A673 (cell line): ENCODE results near the gene WBP2NL. TPM values are rescaled to one million over a fixed set of nuclear protein-coding genes. Genes with fewer than 3 reads are reported as not detected.

ENCODE experiments used
- BruUV-seq: library from RNA; stranded (reverse); fragments of 400-500 nt; replicated peaks from 2 replicates; lab custom pipeline; 2021; lab: Mats Ljungman, UMichigan
- CTCF ChIA-PET: fragments of 300-600 bp; sonication (Branson Sonifier 250); formaldehyde crosslinking; loops from one replicate; lab custom pipeline; 2022; ENCODE audit warnings: antibody characterized with exemption; lab: Charles Lee
- POLR2A ChIA-PET: fragments of 300-600 bp; sonication (Branson Sonifier 250); formaldehyde crosslinking; loops from one replicate; lab custom pipeline; 2022; ENCODE audit warnings: antibody characterized with exemption; ENCODE audit not compliant: low non-redundant PET; lab: Charles Lee
- DNase-seq: peaks from one replicate; pipeline ENCODE4 v3.0.0-alpha.2; 2015; ENCODE audit warnings: low spot score
- H3K27ac ChIP-seq: fragments of 200-600 bp; sonication (generic); 2 replicates; pipeline ENCODE4 v1.5.1; 2016; ENCODE audit warnings: mixed run types, low read depth, mild to moderate bottlenecking, mixed read lengths, antibody characterized with exemption, low read length; ENCODE audit not compliant: poor library complexity, severe bottlenecking
- H3K27me3 ChIP-seq: fragments of 200-600 bp; sonication (generic); replicated peaks from 2 replicates; pipeline ENCODE4 v1.6.1; 2017; ENCODE audit warnings: mixed run types, low read depth, mild to moderate bottlenecking, mixed read lengths, antibody characterized with exemption, low read length; ENCODE audit not compliant: insufficient read depth, poor library complexity
- H3K36me3 ChIP-seq: fragments of 200-600 bp; sonication (generic); 2 replicates; pipeline ENCODE4 v1.6.1; 2016; ENCODE audit warnings: mixed run types, mild to moderate bottlenecking, mixed read lengths, antibody characterized with exemption, low read length; ENCODE audit not compliant: insufficient read depth, poor library complexity, severe bottlenecking
- H3K4me1 ChIP-seq: fragments of 200-600 bp; sonication (generic); 2 replicates; pipeline ENCODE4 v1.6.1; 2017; ENCODE audit warnings: mixed run types, mild to moderate bottlenecking, mixed read lengths, antibody characterized with exemption, low read length; ENCODE audit not compliant: insufficient read depth, poor library complexity, severe bottlenecking
- H3K4me3 ChIP-seq: fragments of 200-600 bp; sonication (generic); 2 replicates; pipeline ENCODE4 v1.5.1; 2016; ENCODE audit warnings: low read depth, mixed run types, mild to moderate bottlenecking, mixed read lengths, low read length; ENCODE audit not compliant: poor library complexity, severe bottlenecking
- H3K9me3 ChIP-seq: fragments of 200-600 bp; sonication (generic); 2 replicates; pipeline ENCODE4 v1.6.1; 2016; ENCODE audit warnings: mixed run types, low read depth, mild to moderate bottlenecking, mixed read lengths, antibody characterized with exemption, low read length; ENCODE audit not compliant: poor library complexity, severe bottlenecking
- EZH2 ChIP-seq: fragments of 200-600 bp; sonication (generic); IDR thresholded peaks from 2 replicates; pipeline ENCODE4 v1.6.1; 2017; ENCODE audit warnings: borderline replicate concordance, low read depth, mild to moderate bottlenecking, mixed read lengths, antibody characterized with exemption, low read length; ENCODE audit not compliant: poor library complexity, severe bottlenecking
- intact Hi-C: fragments of 100-400 bp; cut with micrococcal nuclease; formaldehyde crosslinking; loops from one replicate; pipeline ENCODE4 v1.10.0; 2022; ENCODE audit not compliant: unreplicated experiment
- total RNA-seq: library from RNA; stranded (reverse); gene quantifications from 2 replicates; pipeline ENCODE4 v1.2.3, GENCODE V29; 2021
- TF ChIP-seq, protein P1 (sequence below): fragments of 300-800, 200-600 bp; sonication (generic); conservative IDR thresholded peaks from 2 replicates; pipeline ENCODE4 v1.5.1; 2017; ENCODE audit warnings: low read depth, mild to moderate bottlenecking, antibody characterized with exemption, low read length, moderate library complexity, mixed read lengths

Gene WBP2NL
- total RNA-seq, 1 experiment from 2014 or later: not detected

DNA sequence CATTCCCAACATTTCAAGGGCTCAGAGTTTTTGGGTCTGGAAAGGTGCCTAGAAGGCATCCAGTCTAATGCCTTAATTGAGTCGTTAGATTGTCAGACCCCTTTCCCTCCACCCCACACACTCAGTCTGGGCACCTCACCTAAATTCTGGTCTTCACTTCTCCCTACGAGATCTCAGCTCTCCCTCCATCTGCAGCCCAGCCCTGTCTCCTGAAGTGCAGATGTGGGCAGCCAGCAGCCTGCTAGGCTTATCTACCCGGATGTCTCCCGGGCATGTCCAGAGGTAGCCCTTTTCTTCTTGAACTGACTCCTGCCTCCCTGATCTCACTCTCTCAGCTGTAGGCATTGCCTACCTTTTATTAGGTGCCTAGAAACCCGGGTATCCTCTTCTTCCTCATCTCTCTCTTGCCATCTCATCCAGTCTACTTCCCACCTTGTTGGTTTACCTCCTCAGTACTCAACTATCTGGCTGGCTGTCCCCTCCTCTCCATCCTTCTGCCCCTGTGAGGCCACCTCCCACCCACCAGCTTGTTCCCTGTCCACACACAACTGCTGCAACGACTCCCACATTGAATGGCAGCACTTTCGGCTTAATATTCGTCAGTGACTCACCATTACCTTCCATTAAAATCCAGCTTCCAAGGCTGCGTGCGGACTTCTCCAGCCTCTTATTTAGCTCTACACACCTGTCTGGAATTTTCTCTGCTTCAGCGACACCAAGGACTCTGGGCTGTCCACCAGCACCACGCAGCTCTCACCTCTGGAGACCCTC lies 23.1 kb upstream of the WBP2NL start:
- H3K27me3 ChIP-seq: peaks cover 29% of the 10 kb centered on the region
- H3K4me3 ChIP-seq: no peak overlapping the region
- CTCF ChIA-PET: no interaction called here
- BruUV-seq: no TSS peak
- intact Hi-C loops: no loop called here
- POLR2A ChIA-PET: no interaction called here
- TF ChIP-seq, protein P1, sequence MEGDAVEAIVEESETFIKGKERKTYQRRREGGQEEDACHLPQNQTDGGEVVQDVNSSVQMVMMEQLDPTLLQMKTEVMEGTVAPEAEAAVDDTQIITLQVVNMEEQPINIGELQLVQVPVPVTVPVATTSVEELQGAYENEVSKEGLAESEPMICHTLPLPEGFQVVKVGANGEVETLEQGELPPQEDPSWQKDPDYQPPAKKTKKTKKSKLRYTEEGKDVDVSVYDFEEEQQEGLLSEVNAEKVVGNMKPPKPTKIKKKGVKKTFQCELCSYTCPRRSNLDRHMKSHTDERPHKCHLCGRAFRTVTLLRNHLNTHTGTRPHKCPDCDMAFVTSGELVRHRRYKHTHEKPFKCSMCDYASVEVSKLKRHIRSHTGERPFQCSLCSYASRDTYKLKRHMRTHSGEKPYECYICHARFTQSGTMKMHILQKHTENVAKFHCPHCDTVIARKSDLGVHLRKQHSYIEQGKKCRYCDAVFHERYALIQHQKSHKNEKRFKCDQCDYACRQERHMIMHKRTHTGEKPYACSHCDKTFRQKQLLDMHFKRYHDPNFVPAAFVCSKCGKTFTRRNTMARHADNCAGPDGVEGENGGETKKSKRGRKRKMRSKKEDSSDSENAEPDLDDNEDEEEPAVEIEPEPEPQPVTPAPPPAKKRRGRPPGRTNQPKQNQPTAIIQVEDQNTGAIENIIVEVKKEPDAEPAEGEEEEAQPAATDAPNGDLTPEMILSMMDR: no peak
- TF ChIP-seq EZH2: no peak
- DNase-seq: no peak
- peaks cover 12% of the 10 kb centered on the region for H3K4me1 ChIP-seq
- H3K27ac ChIP-seq: no peak overlapping the region
- H3K36me3 ChIP-seq: no peaks in the 10 kb centered on the region
- no peaks in the 10 kb centered on the region for H3K9me3 ChIP-seq

DNA sequence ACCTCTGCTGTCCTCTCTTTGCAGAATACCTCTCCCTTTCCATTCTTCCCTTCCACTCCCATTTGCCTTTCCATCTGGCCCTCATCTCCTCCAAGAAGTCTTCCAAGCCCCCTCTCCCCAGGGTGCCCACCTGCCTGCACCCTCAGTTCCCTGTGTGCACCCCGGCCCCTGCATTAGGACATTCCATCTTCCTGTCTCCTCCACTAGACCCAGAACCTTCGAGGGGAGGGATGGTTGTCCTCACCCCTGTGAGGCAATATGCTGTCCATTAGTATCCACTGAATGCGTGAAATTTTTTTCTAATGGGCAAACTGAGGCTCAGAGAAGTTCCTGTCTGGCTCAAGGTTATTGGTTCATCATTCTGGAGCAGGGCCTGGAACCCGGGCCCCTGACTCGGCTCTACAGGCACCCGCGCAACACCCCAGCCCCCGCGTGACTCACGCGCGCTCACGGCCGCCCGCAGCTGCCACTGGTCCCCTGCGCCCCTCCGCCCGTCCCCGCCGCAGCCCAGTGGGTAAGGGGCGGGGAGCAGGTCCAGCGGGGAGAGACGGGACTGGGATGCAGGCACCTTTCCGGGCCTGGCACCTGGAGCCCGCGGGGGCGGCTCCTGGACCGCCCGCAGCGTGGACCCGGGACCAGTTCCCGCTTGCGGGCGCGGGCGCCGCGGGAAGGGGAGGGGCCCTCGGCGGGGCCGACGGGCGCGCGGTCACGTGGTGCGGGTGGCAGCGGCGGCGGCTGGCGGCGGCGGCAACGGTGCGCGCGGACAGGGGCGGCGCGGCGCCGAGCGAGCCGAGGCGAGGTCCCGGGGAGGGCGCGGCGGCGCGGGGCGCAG lies 22.3 kb upstream of the WBP2NL start:
- DNase-seq: no peak
- ChIA-PET CTCF (no interaction called here), POLR2A (no interaction called here)
- Histone ChIP-seq H3K4me3 (peak overlapping the region; percentile 52), H3K27ac (no peak overlapping the region), H3K27me3 (peaks cover 29% of the 10 kb centered on the region), H3K36me3 (no peaks in the 10 kb centered on the region), H3K9me3 (no peaks in the 10 kb centered on the region), H3K4me1 (peaks cover 12% of the 10 kb centered on the region)
- no TSS peak for BruUV-seq
- intact Hi-C loops: no loop called here
- TF ChIP-seq EZH2: no peak
- TF ChIP-seq, protein P1: no peak

DNA sequence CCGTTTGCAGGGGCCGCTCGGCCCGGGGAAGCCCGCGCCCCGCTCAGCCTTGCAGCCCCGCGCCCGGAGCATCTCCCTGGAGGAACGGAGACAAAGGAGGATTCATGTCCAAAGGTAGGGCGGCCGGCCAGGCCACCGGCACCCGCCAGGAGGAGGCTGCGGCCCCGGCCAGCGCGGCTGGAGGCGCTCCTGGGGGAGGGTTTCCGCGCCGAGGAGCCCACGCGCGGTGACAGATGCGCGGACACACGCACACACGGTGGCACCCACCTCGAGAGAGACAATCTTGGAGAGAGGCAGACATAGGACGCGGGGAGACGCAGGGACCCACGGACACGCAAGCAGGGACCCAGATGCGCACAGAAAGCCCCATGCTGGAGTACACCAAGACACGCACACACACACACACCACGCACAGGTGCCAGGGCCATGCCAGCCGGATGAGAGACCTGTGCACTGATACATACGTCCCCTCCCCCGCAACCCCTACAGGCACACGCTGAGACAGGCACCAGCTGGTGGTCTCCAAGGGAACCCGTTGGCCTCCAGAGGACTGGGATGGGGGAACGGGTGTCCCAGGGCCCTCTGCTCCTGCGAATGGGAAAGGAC lies 21.5 kb upstream of the WBP2NL start:
- ChIA-PET CTCF (no interaction called here), POLR2A (no interaction called here)
- intact Hi-C loops: no loop called here
- TF ChIP-seq, protein P1: no peak
- TF ChIP-seq EZH2: no peak
- DNase-seq: no peak
- peaks cover 12% of the 10 kb centered on the region for H3K4me1 ChIP-seq
- no peaks in the 10 kb centered on the region for H3K9me3 ChIP-seq
- no peak overlapping the region for H3K27ac ChIP-seq
- peaks cover 29% of the 10 kb centered on the region for H3K27me3 ChIP-seq
- peak overlapping the region; percentile 48 for H3K4me3 ChIP-seq
- no TSS peak for BruUV-seq
- H3K36me3 ChIP-seq: no peaks in the 10 kb centered on the region
